H9 (cell line): ENCODE data around the gene PARD3. TPM values are rescaled to one million over a fixed set of nuclear protein-coding genes. Genes with fewer than 3 reads are reported as not detected.

Experiments
- DNase-seq: peaks from one replicate; pipeline ENCODE4 v3.0.0-alpha.2; 2017
- H2AFZ ChIP-seq: one replicate; pipeline ENCODE4 v1.6.1; 2013; ENCODE audit warnings: mild to moderate bottlenecking, low read length, control low read depth, moderate library complexity
- H2AK5ac ChIP-seq: 2 replicates; pipeline ENCODE4 v1.6.1; 2013; ENCODE audit warnings: low read length, control low read depth, mixed read lengths; ENCODE audit not compliant: insufficient read length
- H2BK120ac ChIP-seq: one replicate; pipeline ENCODE4 v1.6.1; 2013; ENCODE audit warnings: low read depth, mild to moderate bottlenecking, low read length, control low read depth, inconsistent platforms; ENCODE audit not compliant: poor library complexity, severe bottlenecking
- H2BK12ac ChIP-seq: 2 replicates; pipeline ENCODE4 v1.6.1; 2013; ENCODE audit warnings: low read length, control low read depth, mixed read lengths, low read depth; ENCODE audit not compliant: insufficient read length
- H2BK15ac ChIP-seq: 2 replicates; pipeline ENCODE4 v1.6.1; 2013; ENCODE audit warnings: low read depth, low read length, control low read depth
- H2BK20ac ChIP-seq: one replicate; pipeline ENCODE4 v1.6.1; 2013; ENCODE audit warnings: low read depth, mild to moderate bottlenecking, low read length, control low read depth, inconsistent platforms; ENCODE audit not compliant: poor library complexity, severe bottlenecking
- H2BK5ac ChIP-seq: 2 replicates; pipeline ENCODE4 v1.6.1; 2013; ENCODE audit warnings: low read length, control low read depth, mixed read lengths; ENCODE audit not compliant: insufficient read length
- H3K14ac ChIP-seq: 2 replicates; pipeline ENCODE4 v1.6.1; 2013; ENCODE audit warnings: low read length, control low read depth; ENCODE audit not compliant: insufficient read depth
- H3K18ac ChIP-seq: 2 replicates; pipeline ENCODE4 v1.6.1; 2013; ENCODE audit warnings: low read depth, mild to moderate bottlenecking, mixed read lengths, low read length, control low read depth; ENCODE audit not compliant: insufficient read length
- H3K23ac ChIP-seq: 2 replicates; pipeline ENCODE4 v1.6.1; 2013; ENCODE audit warnings: low read length, control low read depth, mixed read lengths, low read depth; ENCODE audit not compliant: insufficient read length
- H3K23me2 ChIP-seq: 2 replicates; pipeline ENCODE4 v1.6.1; 2013; ENCODE audit warnings: low read depth, mild to moderate bottlenecking, mixed read lengths, low read length, control low read depth; ENCODE audit not compliant: insufficient read length, poor library complexity, severe bottlenecking
- H3K27ac ChIP-seq: 2 replicates; pipeline ENCODE4 v1.5.1; 2013; ENCODE audit warnings: low read length, control low read depth, mixed read lengths, low read depth; ENCODE audit not compliant: insufficient read length
- H3K27me3 ChIP-seq: 2 replicates; pipeline ENCODE4 v1.6.1; 2013; ENCODE audit warnings: low read length, control low read depth, inconsistent platforms; ENCODE audit not compliant: insufficient read depth
- H3K4ac ChIP-seq: 2 replicates; pipeline ENCODE4 v1.6.1; 2013; ENCODE audit warnings: low read depth, mild to moderate bottlenecking, control low read depth, inconsistent platforms, low read length, moderate library complexity
- H3K4me1 ChIP-seq: 2 replicates; pipeline ENCODE4 v1.6.1; 2013; ENCODE audit warnings: low read length, control low read depth, inconsistent platforms; ENCODE audit not compliant: insufficient read depth
- H3K4me2 ChIP-seq: 2 replicates; pipeline ENCODE4 v1.6.1; 2013; ENCODE audit warnings: low read length, control low read depth, mixed read lengths; ENCODE audit not compliant: insufficient read length, insufficient read depth
- H3K56ac ChIP-seq: 2 replicates; pipeline ENCODE4 v1.6.1; 2013; ENCODE audit warnings: low read depth, mild to moderate bottlenecking, mixed read lengths, low read length, control low read depth; ENCODE audit not compliant: insufficient read length
- H3K79me1 ChIP-seq: 2 replicates; pipeline ENCODE4 v1.6.1; 2013; ENCODE audit warnings: low read depth, mild to moderate bottlenecking, moderate library complexity, low read length, control low read depth, inconsistent platforms; ENCODE audit not compliant: insufficient read depth, poor library complexity, severe bottlenecking
- H3K79me2 ChIP-seq: 2 replicates; pipeline ENCODE4 v1.6.1; 2013; ENCODE audit warnings: low read length, control low read depth, inconsistent platforms; ENCODE audit not compliant: insufficient read depth
- H3K9ac ChIP-seq: 2 replicates; pipeline ENCODE4 v1.6.1; 2013; ENCODE audit warnings: low read length, control low read depth, mixed read lengths; ENCODE audit not compliant: insufficient read length; ENCODE audit errors: extremely low read depth
- H3K9me3 ChIP-seq: one replicate; pipeline ENCODE4 v1.6.1; 2013; ENCODE audit warnings: low read depth, low read length, inconsistent platforms; ENCODE audit not compliant: control insufficient read depth
- H3T11ph ChIP-seq: one replicate; pipeline ENCODE4 v1.6.1; 2013; ENCODE audit warnings: mild to moderate bottlenecking, low read length, control low read depth, inconsistent platforms
- H4K20me1 ChIP-seq: one replicate; pipeline ENCODE4 v1.6.1; 2013; ENCODE audit not compliant: control insufficient read depth, insufficient read length, insufficient read depth
- H4K5ac ChIP-seq: 2 replicates; pipeline ENCODE4 v1.6.1; 2013; ENCODE audit warnings: low read depth, mild to moderate bottlenecking, mixed read lengths, low read length, control low read depth; ENCODE audit not compliant: insufficient read length
- H4K8ac ChIP-seq: replicated peaks from 2 replicates; pipeline ENCODE4 v1.6.1; 2013; ENCODE audit warnings: low read length, control low read depth, mixed read lengths, low read depth; ENCODE audit not compliant: insufficient read length
- H4K91ac ChIP-seq: 2 replicates; pipeline ENCODE4 v1.6.1; 2013; ENCODE audit warnings: low read depth, mild to moderate bottlenecking, moderate library complexity, mixed read lengths, low read length, control low read depth; ENCODE audit not compliant: insufficient read length
- H3K27ac Mint-ChIP-seq, 3 experiments: 2 replicates in 2 of 3; 3 replicates in 1 of 3; pipeline ENCODE4 v1.8.0; 2020 to 2021; ENCODE audit warnings: mixed read lengths in 3 of 3, mild to moderate bottlenecking in 1 of 3, moderate library complexity in 1 of 3
- H3K27me3 Mint-ChIP-seq: 2 replicates; pipeline ENCODE4 v1.8.0; 2021; ENCODE audit warnings: low read depth, mild to moderate bottlenecking, moderate library complexity, mixed read lengths
- H3K36me3 Mint-ChIP-seq, 3 experiments: 2 replicates in 2 of 3; 3 replicates in 1 of 3; pipeline ENCODE4 v1.8.0; 2020 to 2021; ENCODE audit warnings: low read depth in 3 of 3, mixed read lengths in 3 of 3; ENCODE audit not compliant: insufficient read depth in 1 of 3
- H3K4me1 Mint-ChIP-seq, 2 experiments: 2 replicates each; pipeline ENCODE4 v1.8.0; 2020; ENCODE audit warnings: mixed read lengths in 2 of 2
- H3K4me3 Mint-ChIP-seq, 2 experiments: 2 replicates in 1 of 2; 3 replicates in 1 of 2; pipeline ENCODE4 v1.8.0; 2020 to 2021; ENCODE audit warnings: mild to moderate bottlenecking in 2 of 2, mixed read lengths in 2 of 2, moderate library complexity in 1 of 2
- H3K9me3 Mint-ChIP-seq, 2 experiments: 2 replicates in 1 of 2; 3 replicates in 1 of 2; pipeline ENCODE4 v1.8.0; 2020; ENCODE audit warnings: mild to moderate bottlenecking in 2 of 2, mixed read lengths in 2 of 2, moderate library complexity in 1 of 2
- CTCF ChIP-seq: fragments of 200-600 bp; sonication (generic); conservative IDR thresholded peaks from 3 replicates; pipeline ENCODE4 v1.8.0; 2021; ENCODE audit warnings: antibody characterized with exemption, mild to moderate bottlenecking
- WGBS: extraction: QIAGEN DNeasy Blood & Tissue Kit; methylation state at CpG from one replicate; pipeline ENCODE4 v1.1.7; 2013; ENCODE audit warnings: missing lambda C conversion rate, low lambda C conversion rate, mixed read lengths; ENCODE audit not compliant: insufficient read length; ENCODE audit errors: extremely low coverage; 5-methylcytosine and 5-hydroxymethylcytosine counted together
- total RNA-seq: library from RNA; stranded (reverse); gene quantifications from 2 replicates; pipeline ENCODE4 v1.2.1, GENCODE V29; 2021

PARD3 gene
- total RNA-seq, 1 experiment from 2014 or later: 44.7 TPM

DNA sequence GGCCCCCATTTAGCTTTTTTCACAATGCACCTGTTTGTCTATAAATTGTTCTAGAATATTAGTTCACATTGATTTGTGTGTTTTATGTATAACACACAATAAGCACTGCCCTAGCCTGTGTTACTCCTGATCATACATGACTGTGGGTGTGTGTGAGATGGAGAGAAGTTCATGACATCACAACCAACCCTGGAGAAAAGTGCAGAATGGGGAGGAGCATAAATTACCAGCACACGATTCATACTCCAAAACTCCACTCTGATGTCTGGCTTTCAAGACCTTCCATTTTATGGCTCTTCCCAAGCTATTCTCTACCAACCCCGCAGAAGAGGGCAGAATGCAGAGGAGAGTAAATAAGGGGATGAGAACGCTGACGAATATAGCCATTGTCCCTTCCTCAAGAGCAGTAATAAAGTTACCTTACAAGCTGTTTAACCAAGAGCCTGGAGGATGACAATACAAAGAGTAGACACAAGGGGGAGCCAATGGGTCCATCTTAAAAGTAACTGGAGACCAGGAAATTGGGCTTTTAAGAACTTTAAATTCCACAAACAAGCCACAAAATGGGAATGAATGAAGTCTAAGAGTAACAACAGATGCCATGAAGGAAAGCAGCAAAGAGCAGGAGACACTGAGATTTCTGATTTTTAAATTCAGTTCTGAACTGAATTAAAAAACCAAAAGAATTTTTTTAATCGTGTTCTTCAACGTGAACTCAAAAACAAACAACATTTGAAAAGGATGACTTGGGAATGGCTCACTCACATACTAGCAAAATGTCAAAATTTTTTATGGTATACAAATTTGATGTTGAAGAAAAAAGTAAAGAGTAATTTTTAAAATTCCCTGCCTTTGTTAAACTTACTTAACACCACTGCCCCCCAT is 159.6 kb downstream of the PARD3 start:
- Histone ChIP-seq H3K79me2 (peaks cover 3% of the 10 kb centered on the region; the same call in 1 of the 2 replicates), H2BK5ac (no peak overlapping the region), H2BK15ac (no peak overlapping the region), H3K4me1 (peaks cover 26% of the 10 kb centered on the region), H3K23ac (no peak overlapping the region), H2BK12ac (no peak overlapping the region), H2AFZ (no peak overlapping the region), H4K5ac (no peak overlapping the region), H2BK120ac (no peak overlapping the region), H3K4ac (no peak overlapping the region), H3K23me2 (no peaks in the 10 kb centered on the region), H3K14ac (no peak overlapping the region), H4K8ac (no peak overlapping the region), H3K27me3 (no peaks in the 10 kb centered on the region), H3T11ph (no peak overlapping the region), H2BK20ac (no peak overlapping the region), H3K4me2 (no peak overlapping the region), H3K27ac (no peak overlapping the region), H4K91ac (no peak overlapping the region), H3K9me3 (no peaks in the 10 kb centered on the region), H3K79me1 (peaks cover 5% of the 10 kb centered on the region), H3K18ac (no peak overlapping the region), H3K56ac (no peak overlapping the region), H2AK5ac (no peak overlapping the region), H3K9ac (no peak overlapping the region), H4K20me1 (no peaks in the 10 kb centered on the region)
- no peaks in the 10 kb centered on the region for H3K9me3 Mint-ChIP-seq
- H3K4me3 Mint-ChIP-seq: peak overlapping the region in 1 of 2 experiments; percentile 51; a peak in 1 of 5 replicates
- H3K27me3 Mint-ChIP-seq: no peaks in the 10 kb centered on the region
- no CpG with 5 or more reads among the region's 6 CpGs for WGBS
- H3K4me1 Mint-ChIP-seq: peaks cover 69 to 77% of the 10 kb centered on the region in 2 experiments
- peak overlapping the region; percentile 40 to 96 (median 61); a peak in 6 of 7 replicates for H3K27ac Mint-ChIP-seq
- TF ChIP-seq CTCF: peak; percentile 83
- H3K36me3 Mint-ChIP-seq: no peaks in the 10 kb centered on the region
- DNase-seq: no peak
